ENCODE measurements around the gene PTGFR.

PTGFR gene

GRCh38 chr1:78490861-78491450 lies at the start of gene PTGFR:
Gene PTGFR, plus strand, starts transcription at chr1:78490974. Its CDS starts 1,770 bp downstream, at chr1:78492744.
- peak; percentile 47 for DNase-seq (ENCODE audit: low read depth)

- DNase-seq (ENCODE audit: low read depth) = no peak
Observed at GRCh38 chr1:78441921-78442320, 48.9 kb upstream of the PTGFR start.

- DNase-seq (ENCODE audit: low read depth) = no peak
Observed at GRCh38 chr1:78447086-78447485, 43.7 kb upstream of the PTGFR start.

- no peak for DNase-seq (ENCODE audit: low read depth)
Observed at GRCh38 chr1:78464449-78464891, 26.3 kb upstream of the PTGFR start.

GRCh38 chr1:78465143-78465542 lies 25.6 kb upstream of the PTGFR start:
- DNase-seq (ENCODE audit: low read depth) = no peak

GRCh38 chr1:78468521-78468920 lies 22.3 kb upstream of the PTGFR start:
- no peak for DNase-seq (ENCODE audit: low read depth)

- DNase-seq (ENCODE audit: low read depth) = no peak
Observed at GRCh38 chr1:78469576-78469975, 21.2 kb upstream of the PTGFR start.

- DNase-seq (ENCODE audit: low read depth) = no peak
Observed at GRCh38 chr1:78471890-78472620, 18.7 kb upstream of the PTGFR start.

- DNase-seq (ENCODE audit: low read depth) = no peak
Observed at GRCh38 chr1:78472851-78473496, 17.8 kb upstream of the PTGFR start.

GRCh38 chr1:78474092-78474491 lies 16.7 kb upstream of the PTGFR start:
- DNase-seq (ENCODE audit: low read depth) = no peak

GRCh38 chr1:78475888-78476610 lies 14.7 kb upstream of the PTGFR start:
- DNase-seq (ENCODE audit: low read depth) = no peak

GRCh38 chr1:78483903-78484302 lies 6.9 kb upstream of the PTGFR start:
- DNase-seq (ENCODE audit: low read depth) = peak; percentile 22

- DNase-seq (ENCODE audit: low read depth) = peak; percentile 52
Observed at GRCh38 chr1:78491451-78492071, 787 bp downstream of the PTGFR start.

GRCh38 chr1:78492386-78492950 lies 1.7 kb downstream of the PTGFR start:
- DNase-seq (ENCODE audit: low read depth) = no peak

GRCh38 chr1:78493451-78493850 lies 2.7 kb downstream of the PTGFR start:
- no peak for DNase-seq (ENCODE audit: low read depth)

GRCh38 chr1:78497201-78497600 lies 6.4 kb downstream of the PTGFR start:
- DNase-seq (ENCODE audit: low read depth) = no peak

- DNase-seq (ENCODE audit: low read depth) = no peak
Observed at GRCh38 chr1:78500529-78500928, 9.8 kb downstream of the PTGFR start.

GRCh38 chr1:78501203-78501602 lies 10.4 kb downstream of the PTGFR start:
- no peak for DNase-seq (ENCODE audit: low read depth)

- no peak for DNase-seq (ENCODE audit: low read depth)
Observed at GRCh38 chr1:78511334-78511733, 20.6 kb downstream of the PTGFR start.

GRCh38 chr1:78516716-78517115 lies 25.9 kb downstream of the PTGFR start:
- DNase-seq (ENCODE audit: low read depth) = no peak

- peak; percentile 68 for DNase-seq (ENCODE audit: low read depth)
Observed at GRCh38 chr1:78519446-78519845, 28.7 kb downstream of the PTGFR start.

- DNase-seq (ENCODE audit: low read depth) = no peak
Observed at GRCh38 chr1:78520216-78520615, 29.4 kb downstream of the PTGFR start.

Data from HS-27A (cell line).